Smooth muscle cell of the coronary artery (primary cell): ENCODE results near the gene PARP3. TPM values are rescaled to one million over a fixed set of nuclear protein-coding genes. Genes with fewer than 3 reads are reported as not detected.

Experiments
- total RNA-seq: library from RNA; depleted of rRNA; stranded (reverse); fragments of >200 nt; gene quantifications from 2 replicates; pipeline ENCODE4 v1.2.3, GENCODE V29; 2014; ENCODE audit warnings: low replicate concordance

The PARP3 gene
- total RNA-seq, result 14.6 and 26.6 TPM in 2 replicates

DNA sequence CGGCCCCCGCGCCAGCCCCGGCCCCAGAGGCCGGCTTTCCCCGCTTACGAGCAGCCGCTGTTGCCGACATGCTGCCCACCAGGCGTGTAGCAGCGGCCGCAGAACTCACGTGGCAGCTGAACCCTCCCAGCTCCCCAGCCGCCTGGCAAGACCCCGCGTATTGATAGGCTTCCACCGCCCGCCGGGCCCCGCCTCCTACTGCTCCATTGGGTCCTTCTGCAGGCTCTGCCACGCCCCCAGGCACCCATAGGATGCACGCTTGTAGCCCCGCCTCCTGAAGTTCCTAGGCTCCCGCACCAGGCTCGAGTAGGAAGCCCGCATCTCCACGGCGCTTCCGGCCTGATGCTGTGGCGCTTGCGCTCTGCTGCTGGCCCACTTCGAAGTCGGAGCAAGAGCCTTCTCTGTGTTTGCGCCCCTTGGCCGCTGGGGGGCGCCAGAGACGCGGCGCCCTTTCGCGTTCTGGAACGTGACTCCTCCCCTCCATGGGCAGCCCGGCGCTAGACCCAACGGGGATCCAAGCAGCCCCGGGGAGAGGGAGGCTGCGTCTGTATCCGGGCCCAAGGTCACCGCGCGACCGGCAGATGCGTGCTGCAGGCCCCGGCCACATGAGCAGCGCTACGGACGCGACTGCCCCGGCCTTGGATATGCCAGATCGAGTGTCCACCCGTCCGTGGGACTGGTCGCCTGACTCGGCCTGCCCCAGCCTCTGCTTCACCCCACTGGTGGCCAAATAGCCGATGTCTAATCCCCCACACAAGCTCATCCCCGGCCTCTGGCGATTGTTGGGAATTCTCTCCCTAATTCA, at the start of gene PARP3, which contains the start of gene RRP9:
TSS of gene PARP3 (plus strand) at position 566 of the 805 bp plus-strand sequence. CDS start 993 bp downstream, outside the sequence.
TSS of gene RRP9 (minus strand) at position 107 of the 805 bp plus-strand sequence. CDS start at position 70, 37 bp downstream.

DNA sequence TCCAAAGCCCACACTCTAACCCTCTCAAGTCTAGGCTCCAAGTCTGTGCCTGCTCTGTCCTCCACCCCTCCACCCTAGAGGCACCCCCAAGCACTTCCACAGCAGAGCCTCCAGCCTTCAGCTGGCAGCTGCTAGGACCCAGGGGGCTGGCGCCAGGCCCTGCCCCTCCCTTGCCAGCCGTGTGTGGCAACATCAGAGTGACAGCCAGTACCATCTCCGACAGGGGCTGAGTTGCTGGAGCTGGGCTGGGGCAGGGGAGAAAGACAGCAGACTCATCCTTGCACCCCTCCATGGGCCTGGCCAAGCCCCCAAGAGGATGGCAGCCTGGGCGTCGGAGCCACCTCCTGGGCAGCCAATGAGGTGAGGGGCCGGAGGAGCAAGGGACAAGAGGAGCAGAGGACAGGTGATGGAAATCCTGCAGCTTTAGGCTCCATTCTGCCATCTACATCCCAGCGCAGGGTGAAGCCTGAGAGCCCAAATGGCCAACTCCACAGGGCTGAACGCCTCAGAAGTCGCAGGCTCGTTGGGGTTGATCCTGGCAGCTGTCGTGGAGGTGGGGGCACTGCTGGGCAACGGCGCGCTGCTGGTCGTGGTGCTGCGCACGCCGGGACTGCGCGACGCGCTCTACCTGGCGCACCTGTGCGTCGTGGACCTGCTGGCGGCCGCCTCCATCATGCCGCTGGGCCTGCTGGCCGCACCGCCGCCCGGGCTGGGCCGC, 13.2 kb downstream of the PARP3 start, which contains the start of gene GPR62:
TSS of gene GPR62 (plus strand) at position 207 of the 718 bp plus-strand sequence. CDS start at position 479, 272 bp downstream.

DNA sequence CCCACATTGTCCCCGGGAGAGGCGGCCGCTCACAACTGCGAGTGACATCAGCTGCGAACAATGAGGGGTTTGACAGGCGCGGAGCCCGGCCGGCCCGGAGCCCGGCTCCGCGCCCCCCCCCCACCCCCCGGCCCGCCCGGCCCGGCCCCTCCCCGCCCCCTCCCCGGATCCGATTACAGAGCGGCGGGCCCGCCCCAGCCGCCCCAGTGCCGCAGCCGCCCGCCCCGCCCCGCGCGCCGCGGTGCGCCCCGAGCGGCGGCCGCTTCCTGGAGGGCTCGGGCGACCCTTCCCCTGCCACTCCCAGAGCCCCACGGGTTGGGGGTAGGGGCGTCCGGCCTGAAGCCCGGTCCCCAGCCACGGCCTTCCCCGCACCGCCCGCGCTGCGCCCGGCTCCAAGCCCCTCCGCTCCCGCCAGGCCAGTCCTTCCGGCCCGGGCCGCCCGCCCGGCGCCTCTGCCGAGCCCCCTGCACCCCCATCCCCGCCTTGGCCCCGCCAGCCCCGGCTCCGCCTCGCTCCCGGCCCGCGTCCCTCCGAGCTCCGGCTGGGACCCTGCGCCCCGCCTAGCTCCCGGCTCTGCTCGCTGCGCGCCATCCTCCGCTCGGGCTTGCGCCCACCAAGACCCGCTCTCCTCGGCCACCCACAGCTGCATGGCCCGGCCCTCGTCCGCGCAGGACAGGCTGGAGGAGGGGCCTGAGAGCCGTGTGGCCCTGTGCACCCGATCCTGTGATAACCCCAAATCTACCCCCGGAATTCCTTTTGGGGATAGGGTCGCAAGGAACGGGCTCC, 25.4 kb downstream of the PARP3 start, which contains the start of gene PCBP4:
TSS of gene PCBP4 (minus strand) at position 71 of the 786 bp plus-strand sequence. CDS start 6,214 bp downstream, outside the sequence.

DNA sequence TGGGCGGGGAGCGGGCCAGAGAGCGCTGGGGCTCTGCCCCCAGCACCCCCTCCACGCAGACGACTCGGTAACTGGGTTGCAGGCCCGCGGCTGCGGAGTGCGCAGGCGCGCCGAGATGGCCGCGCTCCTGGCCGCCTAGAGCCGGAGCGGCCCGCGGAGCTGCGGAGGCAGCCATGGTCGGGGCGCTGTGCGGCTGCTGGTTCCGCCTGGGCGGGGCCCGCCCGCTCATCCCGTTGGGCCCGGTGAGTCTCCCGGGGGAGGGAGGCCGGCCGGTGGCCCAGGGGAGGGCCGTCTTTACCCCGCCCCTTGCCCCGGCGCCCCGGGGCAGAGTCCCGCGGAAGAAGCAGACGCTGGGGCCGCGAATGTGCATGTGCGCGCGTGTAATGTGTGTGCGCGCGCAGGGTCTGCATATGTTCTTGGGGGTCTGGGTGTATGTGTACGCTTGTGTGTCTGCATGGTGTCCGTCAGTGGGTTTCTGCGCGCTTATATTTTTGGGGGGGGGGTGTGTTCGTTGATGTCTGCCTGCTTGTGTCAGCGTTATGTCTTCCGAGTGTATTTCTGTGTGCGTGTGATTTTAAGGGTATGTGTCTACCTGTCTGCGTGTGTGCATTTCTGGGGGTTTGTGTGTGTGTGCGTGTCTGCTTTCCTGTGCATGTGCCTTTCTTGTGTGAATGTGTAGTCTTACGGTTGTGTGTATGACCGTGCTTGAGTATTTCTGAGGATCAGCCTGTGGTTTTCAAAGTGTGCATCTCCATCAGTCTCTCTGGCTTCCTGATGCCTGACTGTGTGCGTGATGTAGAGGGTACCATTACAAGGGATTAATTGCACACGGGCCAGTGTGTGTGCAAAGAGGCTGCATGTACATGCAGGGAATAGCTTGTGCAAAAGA, 33.0 kb downstream of the PARP3 start, which contains the start of gene ABHD14A:
TSS of gene ABHD14A (plus strand) at position 102 of the 889 bp plus-strand sequence. CDS start at position 174, 72 bp downstream.

DNA sequence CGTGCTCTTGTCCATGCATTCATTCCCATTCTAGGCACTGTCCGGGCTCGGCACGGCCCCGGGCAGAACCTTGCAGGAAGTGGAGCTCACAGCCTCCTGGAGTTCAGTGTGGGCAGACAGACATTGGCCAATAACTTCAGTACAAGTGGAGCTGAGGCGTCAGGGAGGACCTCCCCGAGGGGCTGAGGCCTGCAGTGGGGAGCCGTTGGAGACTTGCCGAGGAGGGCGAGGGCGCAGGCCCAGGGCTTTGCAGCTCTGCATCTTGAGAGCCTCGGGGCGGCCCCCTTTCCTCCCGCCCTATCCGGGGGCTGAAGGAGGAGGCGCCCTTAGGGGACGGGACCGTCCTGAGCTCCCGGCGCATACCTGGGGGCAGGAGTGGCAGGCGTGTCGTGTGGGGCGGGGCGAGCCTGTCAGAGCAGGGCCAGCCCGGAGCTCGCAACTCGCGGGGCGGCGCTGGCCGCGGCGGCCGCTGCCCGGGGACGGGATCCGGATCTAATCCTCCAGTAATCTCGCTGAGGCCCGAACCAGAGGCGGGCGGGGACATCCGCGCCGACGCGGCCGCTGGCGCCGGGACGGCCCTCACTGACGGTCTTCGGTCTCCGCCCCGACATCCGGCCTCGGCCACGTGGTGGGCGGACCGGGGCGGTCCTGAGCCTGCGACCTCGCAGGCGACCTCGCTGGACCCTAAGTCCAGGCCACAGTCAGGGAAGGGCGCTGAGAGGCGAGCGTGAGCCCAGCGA, 40.8 kb downstream of the PARP3 start, which contains the start of gene ACY1:
TSS of gene ACY1 (plus strand) at position 698 of the 740 bp plus-strand sequence. CDS start 530 bp downstream, outside the sequence.

DNA sequence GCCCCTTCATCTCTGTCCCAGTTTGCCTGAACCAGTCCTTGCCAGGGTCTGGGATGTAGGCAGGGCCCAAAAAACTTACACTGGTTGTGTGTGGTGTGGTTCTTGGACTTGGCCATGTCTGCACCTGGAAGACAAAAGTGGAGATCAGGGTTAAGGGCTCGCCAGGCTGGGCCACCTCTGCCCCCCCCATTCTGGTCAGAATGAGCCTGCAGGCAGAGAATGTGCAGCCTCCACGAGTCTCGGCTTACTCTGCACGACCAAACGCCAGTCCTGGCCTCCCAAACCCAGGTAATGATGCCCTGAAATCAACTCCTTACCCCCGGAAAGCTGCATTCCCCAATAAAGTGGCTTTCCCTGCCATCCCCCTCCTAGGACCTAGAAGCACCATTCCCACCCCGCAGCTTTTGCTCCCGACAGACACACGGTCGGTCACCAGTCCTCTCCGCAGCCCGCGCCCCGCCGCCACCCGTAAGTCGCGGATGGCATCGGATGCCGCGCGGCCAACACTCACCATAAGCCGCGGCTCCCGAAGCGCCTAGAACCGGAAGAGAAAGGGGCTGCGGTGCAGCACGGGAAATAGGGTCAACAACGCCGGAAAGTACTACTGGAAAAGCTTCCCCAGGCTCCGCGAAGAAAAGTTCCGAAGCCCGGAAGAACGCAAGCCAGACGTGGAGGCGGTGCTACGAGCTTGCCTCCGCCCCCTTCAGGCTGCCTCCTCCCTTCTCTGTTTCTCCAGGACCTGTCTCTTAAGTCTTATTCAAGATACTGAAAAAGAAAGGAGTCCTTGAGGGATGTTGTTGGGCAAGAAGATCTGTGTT, 53.4 kb downstream of the PARP3 start, which contains the start of gene RPL29:
TSS of gene RPL29 (minus strand) at position 550 of the 818 bp plus-strand sequence. CDS start at position 116, 434 bp downstream.

Other genes with a start within 250 kb of the PARP3 start
- under 0.01 and 0.12 TPM in 2 replicates for gene GRM2, start 235.3 kb upstream of the PARP3 start, total RNA-seq
- not detected in 2 replicates for gene IQCF6, start 163.1 kb upstream of the PARP3 start, total RNA-seq
- gene IQCF2, start 80.7 kb upstream of the PARP3 start, total RNA-seq, result not detected in 2 replicates
- not detected in 2 replicates for gene IQCF5, start 66.8 kb upstream of the PARP3 start, total RNA-seq
- gene IQCF1, start 39.0 kb upstream of the PARP3 start, total RNA-seq, result not detected in 2 replicates
- 24.2 and 38.8 TPM in 2 replicates for gene RRP9, start 459 bp upstream of the PARP3 start, total RNA-seq
- gene GPR62, start 13.0 kb downstream of the PARP3 start, total RNA-seq, result under 0.01 TPM in 1 of 2 replicates, not detected in the other
- 27.3 and 54.3 TPM in 2 replicates for gene PCBP4, start 25.1 kb downstream of the PARP3 start, total RNA-seq
- 12.1 and 20.7 TPM in 2 replicates for gene ABHD14B, start 31.7 kb downstream of the PARP3 start, total RNA-seq
- gene ABHD14A, start 32.7 kb downstream of the PARP3 start, total RNA-seq, result 8.3 and 13.1 TPM in 2 replicates
- 57.4 and 59.1 TPM in 2 replicates for gene ACY1, start 41.2 kb downstream of the PARP3 start, total RNA-seq
- gene RPL29, start 53.5 kb downstream of the PARP3 start, total RNA-seq, result 574 and 1,531 TPM in 2 replicates
- gene DUSP7, start 114.2 kb downstream of the PARP3 start, total RNA-seq, result 3.0 and 8.2 TPM in 2 replicates
- gene POC1A, start 212.1 kb downstream of the PARP3 start, total RNA-seq, result 2.3 and 6.0 TPM in 2 replicates